HG03521 (cell line): Measurements from ENCODE around the gene KRT71.

Experiments used
- ATAC-seq: cut with Tn5 transposase; IDR thresholded peaks from one replicate; pipeline ENCODE4 v1.9.1; 2021; ENCODE audit warnings: mild to moderate bottlenecking, moderate library complexity; ENCODE audit not compliant: unreplicated experiment

The KRT71 gene

DNA sequence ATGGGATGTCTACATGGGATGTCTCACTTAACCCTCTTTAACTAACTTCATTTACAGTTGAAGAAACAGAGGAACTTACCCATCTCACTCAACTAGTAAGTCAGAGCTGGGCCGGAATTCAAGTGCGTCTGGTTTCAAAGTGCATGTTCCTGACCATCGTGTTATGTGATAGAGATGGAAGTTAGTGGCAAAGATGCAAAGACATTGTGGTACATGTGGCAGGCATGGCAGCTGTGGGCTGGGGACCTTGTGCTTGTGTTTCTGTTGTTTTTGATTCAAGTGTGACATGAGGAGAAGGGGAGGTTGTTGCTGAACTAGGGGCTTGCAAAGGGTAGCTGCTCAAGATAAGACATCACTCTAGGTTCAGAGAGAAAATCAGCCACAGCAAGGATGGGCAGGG is 23.0 kb upstream of the KRT71 start:
- ATAC-seq: no peak

GRCh38 chr12:52575256-52575655 is 22.3 kb upstream of the KRT71 start:
- no peak for ATAC-seq

- ATAC-seq: no peak
Measured at GRCh38 chr12:52573743-52574142, 20.8 kb upstream of the KRT71 start, which contains the start of gene KRT74. KRT74 (minus strand) TSS chr12:52573843; CDS start chr12:52573777, 66 bp downstream.

GRCh38 chr12:52573306-52573705 is 20.4 kb upstream of the KRT71 start:
- no peak for ATAC-seq

DNA sequence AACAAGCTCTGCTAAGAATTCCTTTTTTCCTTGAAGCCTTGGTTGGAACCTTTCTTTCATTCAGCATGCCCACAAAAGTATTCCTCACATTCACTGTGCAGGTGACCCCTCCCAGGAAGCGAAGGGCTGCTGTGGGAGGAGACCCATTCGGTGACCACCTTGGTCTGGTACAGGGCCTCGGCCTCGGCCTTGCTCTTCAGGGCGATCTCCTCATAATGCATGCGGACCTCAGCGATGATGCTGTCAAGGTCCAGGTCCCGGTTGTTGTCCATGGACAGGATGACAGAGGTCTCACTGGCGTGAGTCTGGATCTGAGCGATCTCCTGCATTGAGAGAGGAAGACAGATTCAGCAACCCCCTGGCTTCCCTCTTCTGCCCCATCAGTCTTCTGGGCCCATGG is 17.6 kb upstream of the KRT71 start:
- ATAC-seq: no peak

- no peak for ATAC-seq
Measured at GRCh38 chr12:52568111-52568510, 15.2 kb upstream of the KRT71 start.

DNA sequence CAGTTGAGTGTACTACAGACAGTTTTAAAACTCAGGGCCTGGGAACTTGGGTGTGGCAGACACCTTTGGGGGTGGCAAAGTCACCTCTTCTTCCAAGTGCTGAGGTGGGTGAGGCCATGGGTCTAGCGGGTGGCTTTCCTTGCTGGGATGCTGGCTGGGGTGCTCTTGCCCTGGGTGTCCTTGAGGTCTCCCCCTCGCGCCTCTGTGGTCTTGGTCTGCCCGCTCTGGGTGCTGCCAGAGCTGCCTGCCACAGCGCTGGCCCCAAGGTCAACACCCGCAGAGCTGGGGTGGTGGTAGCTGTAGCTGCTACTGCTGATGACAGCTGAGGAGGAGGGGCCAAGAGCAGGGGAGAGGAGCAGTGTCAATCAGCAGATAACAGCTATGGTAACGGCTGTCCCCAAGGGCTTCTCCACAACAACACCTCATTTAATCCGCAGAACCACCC is 13.9 kb upstream of the KRT71 start:
- no peak for ATAC-seq

DNA sequence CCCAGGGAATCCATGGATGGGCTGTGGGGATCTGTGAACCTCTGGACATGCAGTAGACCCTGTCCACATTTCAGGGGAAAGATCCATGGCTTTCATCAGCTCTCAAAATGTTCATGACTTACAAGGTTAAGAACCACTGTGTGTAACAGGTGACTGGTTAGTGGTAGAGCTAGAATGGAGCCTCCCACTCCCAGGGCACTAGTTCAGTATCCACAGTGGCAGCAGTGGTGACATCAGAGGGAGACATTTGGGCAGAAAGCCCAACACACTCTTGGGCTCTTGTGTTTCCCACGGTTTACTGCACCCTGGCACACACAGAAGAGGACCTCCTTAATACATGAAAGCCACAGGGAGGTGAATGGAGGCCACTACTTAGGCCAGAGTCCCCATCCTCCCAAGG is 11.6 kb upstream of the KRT71 start:
- no peak for ATAC-seq

DNA sequence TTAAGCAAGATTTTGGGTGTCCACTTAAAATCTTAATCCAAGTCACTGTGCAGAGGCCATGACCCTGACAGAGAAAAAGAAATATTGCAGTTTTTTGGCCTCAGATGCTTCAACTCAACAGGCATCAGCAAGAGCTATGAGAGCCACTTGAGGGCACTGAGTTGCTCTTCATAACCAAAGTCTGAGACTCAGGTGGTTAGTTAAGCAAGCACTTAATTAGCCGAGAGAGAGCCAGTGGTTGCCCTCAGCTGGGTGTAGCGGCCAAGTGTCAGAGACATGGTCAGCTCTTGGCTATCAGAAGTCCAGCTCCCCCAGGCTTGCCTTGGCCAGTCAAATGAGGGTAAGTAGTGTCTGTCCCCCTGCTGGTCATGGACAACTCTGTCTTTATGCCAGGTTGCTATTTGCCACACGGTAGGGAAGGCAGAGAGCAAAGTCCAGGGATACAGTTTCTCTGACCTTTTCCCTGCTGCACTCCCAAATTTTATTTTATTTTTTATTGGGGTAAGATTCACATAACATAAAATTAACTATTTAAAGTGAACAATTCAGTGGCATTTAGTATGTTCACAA is 9.0 kb upstream of the KRT71 start:
- ATAC-seq: no peak

DNA sequence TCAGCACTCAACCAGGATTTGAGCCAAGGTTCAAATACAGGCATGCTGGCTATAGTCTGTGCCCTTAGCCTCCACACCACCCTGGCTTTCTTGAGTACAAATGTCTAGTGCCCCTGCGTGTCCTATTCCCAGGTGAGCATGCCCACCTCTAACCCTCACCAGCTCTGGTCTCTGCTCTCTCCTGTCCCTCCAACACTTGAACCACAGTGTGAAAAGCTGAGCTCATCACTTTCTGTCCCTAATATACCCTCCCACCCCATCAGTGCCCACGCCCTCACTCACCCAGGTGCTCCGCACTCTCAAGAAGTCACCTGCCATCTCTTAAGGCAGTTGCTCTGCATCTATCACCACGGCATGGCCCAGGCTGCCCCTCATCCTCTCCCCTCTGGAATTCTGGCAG is 7.0 kb upstream of the KRT71 start:
- no peak for ATAC-seq

DNA sequence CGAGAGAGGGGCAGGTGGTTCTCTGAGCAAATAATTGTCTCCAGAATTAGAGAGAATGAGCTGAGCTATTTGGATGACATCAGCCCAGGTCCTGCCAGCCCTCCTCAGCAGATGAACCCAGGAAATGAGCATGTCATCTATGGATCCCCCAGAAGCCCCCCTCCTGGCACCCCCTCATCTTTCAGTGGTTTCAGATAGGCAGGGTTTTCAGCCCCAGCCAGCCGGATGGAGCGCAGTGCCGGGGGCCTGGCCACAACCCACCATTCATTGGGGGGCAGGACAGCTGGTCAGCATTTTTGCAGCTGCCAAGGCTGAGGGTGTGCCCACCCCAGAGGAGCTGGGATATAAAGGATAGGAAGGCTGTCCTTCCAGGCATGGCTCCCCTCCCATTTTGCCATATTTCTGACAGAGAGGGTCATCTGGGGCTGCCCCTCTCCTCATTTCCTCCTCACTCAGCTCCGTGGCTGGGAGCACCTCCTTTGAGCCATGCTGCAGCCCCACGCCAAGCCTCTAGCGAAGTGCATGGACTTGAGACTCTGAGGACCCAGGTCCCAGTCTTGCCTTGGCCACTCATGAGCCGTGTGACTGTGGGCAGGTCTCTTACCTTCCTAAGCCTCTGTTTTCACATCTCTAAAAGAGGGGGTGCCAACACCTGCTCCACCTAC is 6.0 kb upstream of the KRT71 start:
- no peak for ATAC-seq

DNA sequence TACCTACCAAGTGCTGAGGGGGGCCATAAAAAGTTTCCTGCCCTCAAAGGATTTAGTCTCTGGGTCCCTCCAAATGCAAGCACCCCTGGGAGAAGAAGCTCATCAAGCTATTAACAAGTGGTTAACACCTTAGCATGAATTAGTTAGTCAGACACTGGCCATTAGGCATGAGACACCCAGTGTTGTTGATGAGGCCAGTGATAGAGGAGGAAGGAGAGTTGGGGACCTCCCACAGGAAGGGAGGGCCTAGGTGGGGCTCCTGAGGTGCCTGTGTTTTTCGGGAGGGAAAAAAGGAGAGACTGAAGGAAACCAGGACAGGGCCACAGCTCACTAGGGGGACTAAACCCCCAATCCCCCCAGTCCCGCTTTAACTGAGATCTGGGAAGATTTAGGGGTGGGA is 4.5 kb upstream of the KRT71 start:
- ATAC-seq: no peak

DNA sequence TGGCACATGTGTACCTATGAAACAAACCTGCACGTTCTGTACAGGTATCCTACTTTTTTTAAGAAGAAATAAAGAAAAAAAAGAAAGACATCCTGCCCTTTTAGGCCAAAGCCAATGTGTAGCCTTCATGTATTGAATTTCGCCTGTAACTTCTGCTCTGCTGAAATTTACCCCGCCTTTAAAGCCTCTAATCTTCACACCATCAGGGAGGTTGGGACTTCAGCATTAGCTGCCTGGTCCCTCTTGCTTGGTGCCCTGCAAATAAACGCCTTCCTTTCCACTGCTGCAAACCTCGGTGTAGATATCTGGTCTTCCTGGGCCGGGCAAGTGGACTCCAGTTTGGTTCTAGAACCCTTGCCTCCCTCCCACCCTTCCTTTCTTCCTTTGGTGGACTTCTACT is 2.6 kb upstream of the KRT71 start:
- ATAC-seq: no peak

GRCh38 chr12:52552055-52552454 is 890 bp downstream of the KRT71 start:
- ATAC-seq: no peak

DNA sequence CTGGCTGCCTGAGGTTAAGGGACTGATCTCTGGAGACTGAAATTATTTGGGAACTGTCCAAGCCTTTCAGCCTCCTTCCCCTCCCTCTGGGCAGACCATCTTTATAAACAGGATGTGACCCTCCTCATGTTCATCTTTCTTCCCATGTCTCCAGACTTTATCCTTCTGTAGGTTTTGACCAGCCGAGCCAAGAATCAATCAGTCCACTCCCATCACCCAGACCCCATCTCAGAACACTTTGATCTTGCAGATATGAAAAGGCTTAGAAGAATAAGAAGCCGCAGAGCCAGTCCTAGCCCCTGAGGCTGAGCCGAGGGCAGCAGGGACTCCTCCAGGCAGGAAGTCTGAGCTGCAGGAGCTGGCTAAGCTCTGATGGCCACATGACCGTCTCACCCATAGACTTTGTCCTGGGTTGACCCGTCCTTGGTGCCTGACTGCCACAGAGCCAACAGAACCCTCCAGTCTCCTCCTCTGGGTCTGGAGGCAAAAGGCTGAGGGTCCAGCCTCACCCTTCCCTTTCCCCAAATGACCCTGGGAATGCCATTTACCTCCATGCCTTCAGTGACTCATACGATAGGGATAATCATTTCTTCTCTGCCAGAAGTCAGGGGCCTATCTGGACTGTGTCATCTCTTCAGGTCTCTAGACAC is 1.6 kb downstream of the KRT71 start:
- no peak for ATAC-seq

DNA sequence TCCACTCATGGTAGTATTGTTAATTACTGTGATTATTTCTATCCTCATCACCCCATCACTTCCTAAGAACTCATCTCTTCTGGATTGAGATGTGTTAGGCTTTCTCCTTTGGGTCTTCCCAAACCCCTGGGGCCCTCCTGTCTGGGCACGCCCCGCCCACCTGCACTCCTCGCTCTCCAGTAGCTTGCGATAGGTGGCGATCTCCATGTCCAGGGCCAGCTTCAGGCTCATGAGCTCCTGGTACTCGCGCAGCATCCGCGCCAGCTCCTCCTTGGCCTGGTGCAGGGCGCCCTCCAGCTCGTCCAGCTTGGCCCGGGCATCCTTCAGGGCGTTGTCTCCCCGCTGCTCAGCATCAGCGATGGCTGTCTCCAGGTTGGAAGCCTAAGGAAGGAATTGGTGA is 6.8 kb downstream of the KRT71 start:
- no peak for ATAC-seq

DNA sequence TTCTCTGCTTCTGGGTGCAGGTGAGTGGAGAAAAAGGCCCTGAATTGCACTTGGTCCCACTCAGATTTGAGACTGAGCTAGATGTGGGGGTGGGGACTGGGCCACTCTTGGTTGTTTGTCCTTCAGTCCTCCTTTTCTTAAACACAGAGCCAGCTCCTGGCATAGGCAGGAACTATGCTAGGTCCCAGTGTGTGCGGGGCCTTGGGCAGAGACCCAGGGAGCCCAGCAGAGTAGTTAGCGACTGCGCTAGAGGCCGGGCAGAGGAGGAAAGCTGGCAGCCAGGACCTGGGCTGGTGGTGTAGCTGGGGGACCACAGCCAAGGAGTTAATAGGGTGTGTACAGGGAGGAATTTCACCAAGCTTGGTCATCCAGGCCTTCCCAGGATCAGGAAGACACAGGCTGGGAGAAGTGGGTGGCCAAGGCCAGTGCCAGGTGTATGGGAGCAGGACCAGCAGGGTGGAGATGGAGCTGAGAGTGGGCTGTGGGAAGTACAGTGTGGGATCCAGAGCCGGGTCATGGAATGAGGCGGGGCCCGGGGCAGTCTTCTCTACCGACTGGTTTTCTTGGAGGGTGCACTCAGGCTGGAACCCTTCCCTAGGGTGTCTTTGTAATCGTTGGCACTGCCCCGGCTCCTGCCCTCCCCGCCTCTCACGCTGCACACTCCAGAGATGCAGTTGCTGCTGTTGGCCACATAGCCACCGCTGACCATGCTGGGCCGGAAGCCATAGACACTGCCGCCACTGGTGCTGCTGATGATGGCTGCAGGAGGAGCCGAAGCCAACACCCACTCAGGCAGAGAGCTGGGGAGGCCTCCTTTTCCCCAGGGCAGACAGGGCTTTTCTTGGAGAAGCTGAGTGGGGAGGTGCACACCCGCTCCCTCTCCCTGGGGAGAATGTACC is 8.7 kb downstream of the KRT71 start:
- no peak for ATAC-seq

GRCh38 chr12:52542785-52543318 is 10.1 kb downstream of the KRT71 start:
- ATAC-seq: no peak

GRCh38 chr12:52542157-52542556 is 10.8 kb downstream of the KRT71 start:
- ATAC-seq: no peak

DNA sequence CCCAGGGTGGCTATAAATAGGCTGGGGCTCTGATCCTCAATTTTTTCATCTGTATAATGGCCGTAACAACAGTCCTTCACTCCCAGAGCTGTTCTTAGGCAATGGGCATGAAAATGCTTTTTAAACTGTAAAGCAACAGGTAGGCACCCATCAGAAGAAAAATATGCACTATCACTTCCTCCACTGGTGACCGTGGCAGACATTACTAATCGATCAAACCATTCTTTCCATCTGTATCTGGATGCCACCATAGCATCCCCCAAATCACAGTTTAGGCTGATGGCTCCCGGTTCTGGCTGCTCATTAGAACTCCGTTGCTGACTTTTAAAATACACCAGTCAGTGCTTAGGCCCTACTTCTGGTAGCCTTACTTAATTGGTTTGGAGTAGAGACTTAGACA is 11.2 kb downstream of the KRT71 start:
- ATAC-seq: no peak

DNA sequence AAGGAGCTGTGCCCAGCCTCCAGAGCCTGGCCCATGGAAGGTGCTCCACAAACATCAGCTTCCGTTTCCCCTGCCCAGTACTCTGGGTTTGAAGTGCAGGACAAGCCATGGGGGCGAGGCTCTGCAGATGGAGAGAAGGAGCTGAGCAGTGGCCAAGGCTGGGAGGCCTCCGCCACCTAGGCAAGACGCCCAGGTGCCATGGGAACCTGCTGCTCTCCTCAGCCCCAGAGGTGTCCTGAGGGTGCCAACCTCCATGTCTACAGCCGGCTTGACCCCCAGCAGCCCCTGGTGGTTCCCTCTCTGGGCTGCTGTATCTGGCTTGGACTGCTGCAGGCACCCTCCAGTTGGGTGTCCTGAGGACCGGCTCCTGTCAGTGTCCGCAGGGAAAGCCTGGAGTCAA is 12.4 kb downstream of the KRT71 start:
- no peak for ATAC-seq
